WTC11 (cell line): ENCODE data around the gene PKP1.

Experiments
- ATF2 ChIP-seq: sonication (generic); formaldehyde crosslinking; IDR thresholded peaks from 2 replicates; pipeline ENCODE4 v1.8.1; 2022; ENCODE audit warnings: low read depth, missing genetic modification reagents, borderline replicate concordance
- ATF3 ChIP-seq: sonication (generic); formaldehyde crosslinking; conservative IDR thresholded peaks from 2 replicates; pipeline ENCODE4 v1.8.1; 2022; ENCODE audit warnings: mild to moderate bottlenecking, missing genetic modification reagents
- CBFB ChIP-seq: sonication (generic); formaldehyde crosslinking; IDR thresholded peaks from 2 replicates; pipeline ENCODE4 v1.8.1; 2022; ENCODE audit warnings: mild to moderate bottlenecking, low read depth, missing genetic modification reagents
- HMGXB4 ChIP-seq: sonication (generic); formaldehyde crosslinking; IDR thresholded peaks from 2 replicates; pipeline ENCODE4 v1.8.1; 2023; ENCODE audit warnings: mild to moderate bottlenecking, moderate library complexity, missing genetic modification reagents

GRCh38 chr1:201300641-201301040, 17.3 kb downstream of the PKP1 start:
- TF ChIP-seq HMGXB4 (CRISPR knock-in tag) (no peak), CBFB (CRISPR knock-in tag) (no peak), ATF2 (CRISPR knock-in tag) (no peak), ATF3 (CRISPR knock-in tag) (no peak)
